BLaER1 treated with 17β-estradiol and CSF1 and Interleukin-3, amounts not matched to agents 10 nM and 100 nM (cell line): ENCODE measurements around the gene NUCKS1.

ENCODE experiments used
- H3K27ac ChIP-seq, 11 experiments: shearing (Covaris generic); formaldehyde crosslinking; 2 replicates each; pipeline ENCODE4 v1.8.1; 2022
- H3K27me3 ChIP-seq, 11 experiments: shearing (Covaris generic); formaldehyde crosslinking; 2 replicates each; pipeline ENCODE4 v1.8.1; 2022
- H3K36me3 ChIP-seq, 11 experiments: shearing (Covaris generic); formaldehyde crosslinking; 2 replicates each; pipeline ENCODE4 v1.8.1; 2022
- H3K4me1 ChIP-seq, 10 experiments: shearing (Covaris generic); formaldehyde crosslinking; 2 replicates each; pipeline ENCODE4 v1.8.1; 2022
- H3K4me2 ChIP-seq, 11 experiments: shearing (Covaris generic); formaldehyde crosslinking; 2 replicates each; pipeline ENCODE4 v1.8.1; 2022
- H3K4me3 ChIP-seq, 10 experiments: shearing (Covaris generic); formaldehyde crosslinking; 2 replicates each; pipeline ENCODE4 v1.8.1; 2022
- H3K9ac ChIP-seq, 11 experiments: shearing (Covaris generic); formaldehyde crosslinking; 2 replicates each; pipeline ENCODE4 v1.8.1; 2022
- H3K9me3 ChIP-seq, 11 experiments: shearing (Covaris generic); formaldehyde crosslinking; replicated peaks in 1 of 11; 2 replicates each; pipeline ENCODE4 v1.8.1; 2022
- H4K20me1 ChIP-seq, 11 experiments: shearing (Covaris generic); formaldehyde crosslinking; 2 replicates each; pipeline ENCODE4 v1.8.1; 2022
- Cebpa-rat ChIP-seq, 11 experiments: shearing (Covaris generic); IDR thresholded peaks; 2 replicates each; pipeline ENCODE4 v1.8.1; 2022

Gene NUCKS1

GRCh38 chr1:205750138-205751035, at the start of gene NUCKS1:
Gene NUCKS1 (minus strand): TSS chr1:205750182. CDS start chr1:205749973, 209 bp downstream.
- Histone ChIP-seq H3K9ac (peak within 1 kb of the TSS; percentile 92 to 99 (median 98)), H3K4me3 (peak within 1 kb of the TSS; percentile 65 to 88 (median 81)), H3K4me2 (peak within 1 kb of the TSS; percentile 81 to 95 (median 87)), H3K9me3 (no peaks in the 10 kb centered on the region), H3K27me3 (no peaks in the 10 kb centered on the region), H3K36me3 (peaks cover 0 to 35% (median 24%) of the 10 kb centered on the region in 11 experiments; a peak in 14 of 22 replicates), H3K27ac (peak within 1 kb of the TSS; percentile 90 to 100 (median 96)), H3K4me1 (peaks cover 18 to 28% (median 26%) of the 10 kb centered on the region in 10 experiments), H4K20me1 (peaks cover 35 to 41% (median 39%) of the 10 kb centered on the region in 11 experiments; a peak in 21 of 22 replicates)
- TF ChIP-seq Cebpa-rat (IDR thresholded peaks at IDR 0.05): no peak

GRCh38 chr1:205798577-205798976, 48.6 kb upstream of the NUCKS1 start:
- no peak for TF ChIP-seq Cebpa-rat (IDR thresholded peaks at IDR 0.05)
- Histone ChIP-seq H4K20me1 (peaks cover 0 to 32% (median 9%) of the 10 kb centered on the region in 11 experiments; a peak in 12 of 22 replicates), H3K27ac (no peak overlapping the region), H3K9ac (no peak overlapping the region), H3K36me3 (peaks cover 74 to 98% (median 89%) of the 10 kb centered on the region in 11 experiments), H3K4me3 (no peak overlapping the region), H3K27me3 (no peaks in the 10 kb centered on the region), H3K9me3 (no peaks in the 10 kb centered on the region), H3K4me1 (peaks cover 20 to 25% (median 22%) of the 10 kb centered on the region in 10 experiments), H3K4me2 (no peak overlapping the region)

GRCh38 chr1:205797168-205797567, 47.2 kb upstream of the NUCKS1 start:
- TF ChIP-seq Cebpa-rat (IDR thresholded peaks at IDR 0.05): no peak
- peaks cover 80 to 100% (median 94%) of the 10 kb centered on the region in 11 experiments for H3K36me3 ChIP-seq
- H3K9me3 ChIP-seq: no peaks in the 10 kb centered on the region
- H3K27ac ChIP-seq: no peak overlapping the region
- H3K4me1 ChIP-seq: peaks cover 20 to 37% (median 33%) of the 10 kb centered on the region in 10 experiments
- no peak overlapping the region for H3K4me2 ChIP-seq
- H3K9ac ChIP-seq: no peak overlapping the region
- H3K27me3 ChIP-seq: no peaks in the 10 kb centered on the region
- no peak overlapping the region for H3K4me3 ChIP-seq
- H4K20me1 ChIP-seq: peaks cover 0 to 31% (median 9%) of the 10 kb centered on the region in 11 experiments; a peak in 12 of 22 replicates

- H3K36me3 ChIP-seq: peaks cover 68 to 100% (median 93%) of the 10 kb centered on the region in 11 experiments
- peak overlapping the region in 3 of 11 experiments; percentile 8 to 24 (median 18); a peak in 4 of 22 replicates for H3K27ac ChIP-seq
- TF ChIP-seq Cebpa-rat (IDR thresholded peaks at IDR 0.05): no peak
- peaks cover 23 to 47% (median 39%) of the 10 kb centered on the region in 10 experiments for H3K4me1 ChIP-seq
- peak overlapping the region in 10 of 11 experiments; percentile 14 to 56 (median 42); a peak in 19 of 22 replicates for H3K4me2 ChIP-seq
- no peak overlapping the region for H3K4me3 ChIP-seq
- H3K27me3 ChIP-seq: no peaks in the 10 kb centered on the region
- no peaks in the 10 kb centered on the region for H3K9me3 ChIP-seq
- H4K20me1 ChIP-seq: peaks cover 0 to 13% (median 0%) of the 10 kb centered on the region in 11 experiments; a peak in 2 of 22 replicates
- 0 out of 22 replicates have a peak overlapping the region, but pooled peaks of 1 of the 11 experiments have one; percentile 13 for H3K9ac ChIP-seq
Measured at GRCh38 chr1:205794011-205794730, 44.2 kb upstream of the NUCKS1 start.

GRCh38 chr1:205792961-205793673, 43.1 kb upstream of the NUCKS1 start:
- Histone ChIP-seq H3K36me3 (peaks cover 57 to 96% (median 83%) of the 10 kb centered on the region in 11 experiments), H3K9me3 (no peaks in the 10 kb centered on the region), H3K27ac (peak overlapping the region in 3 of 11 experiments; percentile 6 to 37 (median 10); a peak in 3 of 22 replicates), H3K4me1 (peaks cover 23 to 47% (median 39%) of the 10 kb centered on the region in 10 experiments), H3K4me2 (peak overlapping the region in 10 of 11 experiments; percentile 14 to 60 (median 40); a peak in 16 of 22 replicates), H3K4me3 (no peak overlapping the region), H3K27me3 (no peaks in the 10 kb centered on the region), H4K20me1 (peaks cover 0 to 11% (median 0%) of the 10 kb centered on the region in 11 experiments; a peak in 2 of 22 replicates), H3K9ac (peak overlapping the region in 4 of 11 experiments; percentile 6 to 39 (median 34); a peak in 4 of 22 replicates)
- TF ChIP-seq Cebpa-rat (IDR thresholded peaks at IDR 0.05): no peak

- Histone ChIP-seq H3K9ac (peak overlapping the region in 4 of 11 experiments; percentile 6 to 39 (median 34); a peak in 4 of 22 replicates), H3K4me2 (peak overlapping the region in 7 of 11 experiments; percentile 21 to 60 (median 43); a peak in 10 of 22 replicates), H3K4me3 (no peak overlapping the region), H3K9me3 (no peaks in the 10 kb centered on the region), H3K4me1 (peaks cover 23 to 47% (median 39%) of the 10 kb centered on the region in 10 experiments), H3K27ac (peak overlapping the region in 2 of 11 experiments; percentile 6 to 37; a peak in 2 of 22 replicates), H4K20me1 (peaks cover 0 to 11% (median 0%) of the 10 kb centered on the region in 11 experiments; a peak in 2 of 22 replicates), H3K36me3 (peaks cover 51 to 90% (median 76%) of the 10 kb centered on the region in 11 experiments), H3K27me3 (no peaks in the 10 kb centered on the region)
- TF ChIP-seq Cebpa-rat (IDR thresholded peaks at IDR 0.05): no peak
Measured at GRCh38 chr1:205792481-205792881, 42.5 kb upstream of the NUCKS1 start.

GRCh38 chr1:205791568-205792180, 41.7 kb upstream of the NUCKS1 start:
- Histone ChIP-seq H3K9me3 (no peaks in the 10 kb centered on the region), H3K4me2 (peak overlapping the region in 2 of 11 experiments; percentile 9 to 17; a peak in 2 of 22 replicates), H3K27ac (0 out of 22 replicates have a peak overlapping the region, but pooled peaks of 1 of the 11 experiments have one; percentile 24), H3K36me3 (peaks cover 43 to 82% (median 68%) of the 10 kb centered on the region in 11 experiments), H3K27me3 (no peaks in the 10 kb centered on the region), H3K9ac (peak overlapping the region in 1 of 11 experiments; percentile 33; a peak in 1 of 22 replicates), H4K20me1 (peaks cover 0 to 11% (median 0%) of the 10 kb centered on the region in 11 experiments; a peak in 1 of 22 replicates), H3K4me3 (no peak overlapping the region), H3K4me1 (peaks cover 23 to 47% (median 39%) of the 10 kb centered on the region in 10 experiments)
- no peak for TF ChIP-seq Cebpa-rat (IDR thresholded peaks at IDR 0.05)
